ENCODE measurements around the gene COMMD4.
A peak's percentile ranks its signal among the peaks of the same experiment; 100 is the strongest.
"Not testable (repeated sequence)": the region's sequence is repeated elsewhere in the genome, so short reads cannot be mapped to it uniquely, and the experiment has no call there.

COMMD4 gene

DNA sequence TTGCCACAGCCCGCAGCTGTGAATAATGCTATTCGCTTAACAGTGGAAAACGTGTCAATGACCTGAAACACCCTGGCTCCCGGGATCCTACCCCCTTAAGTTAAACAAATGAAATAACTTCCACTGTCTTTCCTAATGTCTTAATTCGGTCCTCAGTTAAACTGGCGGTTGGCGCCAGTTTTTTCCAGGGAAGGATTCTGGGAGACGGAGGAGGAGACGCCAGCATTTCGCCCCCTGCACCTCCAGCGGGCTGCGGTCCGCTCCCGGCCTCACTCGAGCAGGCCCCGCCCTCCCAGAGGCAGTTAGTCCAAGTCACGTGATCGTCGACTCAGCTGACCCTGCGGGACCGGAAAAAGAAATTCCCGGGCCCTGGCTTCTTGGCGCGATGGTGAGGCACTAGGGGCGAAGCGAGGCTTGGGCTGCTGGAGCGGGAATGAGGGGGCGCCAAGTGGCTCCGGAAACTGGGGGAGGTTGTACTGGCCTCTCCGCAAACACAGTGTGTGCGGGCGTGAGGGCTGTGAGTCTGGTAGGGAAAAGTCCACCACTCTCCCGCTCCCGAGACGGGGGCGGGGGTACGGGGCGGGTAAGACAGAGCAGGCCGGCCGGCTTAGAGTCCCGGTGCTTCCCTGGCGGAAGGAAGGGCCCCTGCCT, at the start of gene COMMD4:
Gene COMMD4, plus strand, starts transcription at position 359 of the 651 bp plus-strand sequence. Its CDS starts 27 bp downstream, at position 386.
- peak; percentile 71 for DNase-seq (ENCODE audit: low read depth)

GRCh38 chr15:75293660-75294059, 42.2 kb upstream of the COMMD4 start:
- DNase-seq (ENCODE audit: low read depth): not testable (repeated sequence)

- DNase-seq (ENCODE audit: low read depth): not testable (repeated sequence)
Measured at GRCh38 chr15:75298541-75299310, 37.1 kb upstream of the COMMD4 start.

DNA sequence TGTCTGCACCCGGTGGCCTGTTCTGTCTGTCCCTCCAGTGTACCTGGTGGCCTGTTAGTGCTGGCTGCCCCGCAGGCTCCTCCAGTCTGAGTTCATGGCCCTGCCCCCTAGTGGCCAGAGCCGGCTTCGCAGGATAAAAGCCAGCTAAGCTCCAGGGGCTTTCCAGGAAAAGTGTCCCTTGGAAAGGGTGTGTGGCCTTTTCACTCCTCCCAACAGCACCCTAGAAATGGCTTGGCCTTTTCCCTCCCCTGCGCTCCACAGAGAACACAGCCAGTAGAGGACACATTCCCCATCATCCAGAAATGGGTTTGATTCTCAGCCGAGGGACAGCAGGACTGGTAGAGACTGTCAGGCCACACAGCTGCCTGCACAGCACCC, 36.6 kb upstream of the COMMD4 start:
- peak; percentile 49 for DNase-seq (ENCODE audit: low read depth)

DNA sequence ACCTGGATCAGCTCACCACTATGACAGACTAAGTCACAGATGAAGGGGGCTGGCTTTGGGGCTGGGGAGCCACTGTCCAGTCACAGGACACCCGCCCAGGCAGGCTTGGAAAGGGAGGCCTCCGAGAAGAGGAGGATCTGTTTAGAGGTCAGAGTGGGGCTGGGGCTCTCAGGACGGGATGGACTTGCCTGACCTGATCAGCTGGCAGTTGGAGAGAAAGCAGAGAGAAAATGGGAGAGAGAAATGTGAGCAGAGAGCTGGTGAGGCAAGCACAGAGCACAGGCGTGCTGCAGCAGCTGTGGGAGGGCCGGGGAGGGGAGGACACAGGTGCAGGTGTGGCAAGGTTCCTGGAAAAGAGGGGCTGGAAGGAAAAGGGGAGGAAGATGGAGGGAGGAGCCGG, 35.8 kb upstream of the COMMD4 start:
- DNase-seq (ENCODE audit: low read depth): not testable (repeated sequence)

DNA sequence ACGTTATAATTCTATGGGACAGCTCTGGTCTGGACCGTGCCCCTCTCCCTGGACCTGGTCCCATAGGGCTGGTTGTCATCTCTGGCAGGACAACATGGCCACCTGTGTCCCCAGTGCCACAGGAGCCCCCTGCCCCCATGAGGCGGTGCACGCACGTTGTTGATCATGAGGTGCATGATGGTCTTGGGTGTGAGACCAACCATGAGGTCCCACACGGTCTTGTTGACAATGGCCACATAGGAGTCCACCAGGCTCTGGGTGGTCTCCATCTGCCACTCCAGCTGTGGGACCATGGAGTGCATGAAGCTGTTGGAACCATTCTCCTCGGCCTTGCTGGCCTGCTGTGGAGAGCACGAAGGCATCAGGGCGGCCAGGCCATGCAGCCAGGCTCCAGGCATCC, 33.5 kb upstream of the COMMD4 start:
- no peak for DNase-seq (ENCODE audit: low read depth)

- DNase-seq (ENCODE audit: low read depth): not testable (repeated sequence)
Measured at GRCh38 chr15:75302753-75303152, 33.1 kb upstream of the COMMD4 start.

- no peak for DNase-seq (ENCODE audit: low read depth)
Measured at GRCh38 chr15:75306188-75306587, 29.7 kb upstream of the COMMD4 start.

DNA sequence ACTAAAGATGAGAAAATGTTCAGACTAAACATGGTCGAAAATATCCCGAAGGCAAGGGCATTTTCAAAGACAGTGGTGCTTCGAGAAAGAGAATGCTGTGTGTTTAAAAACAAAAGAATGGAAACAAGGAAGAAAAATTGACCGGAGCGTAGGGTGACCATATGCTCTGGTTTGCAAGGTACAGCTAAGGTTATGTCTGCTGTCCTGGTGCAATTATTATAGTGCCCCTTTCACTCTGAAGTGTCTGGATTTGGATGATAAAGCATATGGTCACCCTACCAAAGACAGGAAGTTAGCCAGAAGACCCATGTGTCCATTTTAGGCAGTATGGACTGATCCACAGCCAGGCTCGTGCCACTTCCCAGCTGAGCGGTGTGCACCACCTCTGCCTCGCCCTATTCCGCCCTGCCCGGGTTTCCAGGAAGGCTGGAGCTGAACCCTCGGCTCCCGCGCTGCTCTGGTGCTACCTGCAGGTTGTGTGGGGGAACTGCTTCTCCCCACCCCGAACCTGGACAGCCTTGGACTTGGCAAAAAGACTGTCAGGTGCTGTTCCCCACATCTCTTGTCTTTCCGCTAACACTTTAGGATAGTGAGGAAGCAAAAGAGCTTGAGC, 28.0 kb upstream of the COMMD4 start:
- no peak for DNase-seq (ENCODE audit: low read depth)

DNA sequence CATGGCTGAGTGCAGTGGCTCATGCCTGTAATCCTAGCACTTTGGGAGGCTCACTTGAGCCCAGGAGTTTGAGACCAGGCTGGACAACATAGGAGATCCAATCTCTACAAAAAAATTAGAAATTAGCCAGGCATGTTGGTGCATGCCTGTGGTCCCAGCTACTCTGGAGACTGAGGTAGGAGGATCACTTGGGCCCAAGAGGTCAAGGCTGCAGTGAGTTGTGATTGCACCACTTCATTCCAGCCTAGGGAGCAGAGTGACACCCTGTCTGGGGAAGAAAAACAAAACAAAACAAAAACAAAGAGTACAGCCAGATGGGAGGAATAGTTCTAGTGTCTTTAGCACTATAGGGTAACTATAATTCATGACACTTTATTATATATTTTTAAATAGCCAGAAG, 26.2 kb upstream of the COMMD4 start:
- no peak for DNase-seq (ENCODE audit: low read depth)

DNA sequence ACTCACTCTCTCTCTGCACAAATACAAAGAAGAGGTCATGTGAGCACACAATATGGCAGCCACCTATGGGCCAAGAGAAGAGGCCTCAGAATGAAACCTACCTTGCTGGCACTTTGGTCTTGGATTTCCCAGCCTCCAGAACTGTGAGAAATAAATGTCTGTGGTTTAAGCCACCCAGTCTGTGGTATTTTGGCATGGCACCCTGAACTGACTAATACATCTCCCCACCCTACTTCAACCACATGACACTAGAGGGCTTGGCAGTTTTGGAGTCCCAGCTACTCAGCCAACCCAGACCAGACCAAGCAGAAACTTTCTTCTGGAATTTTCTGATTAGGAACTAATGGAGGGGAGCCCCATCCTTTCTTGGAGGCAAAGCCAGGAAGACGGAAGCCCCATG, 23.3 kb upstream of the COMMD4 start:
- not testable (repeated sequence) for DNase-seq (ENCODE audit: low read depth)

- no peak for DNase-seq (ENCODE audit: low read depth)
Measured at GRCh38 chr15:75313116-75313845, 22.6 kb upstream of the COMMD4 start.

DNA sequence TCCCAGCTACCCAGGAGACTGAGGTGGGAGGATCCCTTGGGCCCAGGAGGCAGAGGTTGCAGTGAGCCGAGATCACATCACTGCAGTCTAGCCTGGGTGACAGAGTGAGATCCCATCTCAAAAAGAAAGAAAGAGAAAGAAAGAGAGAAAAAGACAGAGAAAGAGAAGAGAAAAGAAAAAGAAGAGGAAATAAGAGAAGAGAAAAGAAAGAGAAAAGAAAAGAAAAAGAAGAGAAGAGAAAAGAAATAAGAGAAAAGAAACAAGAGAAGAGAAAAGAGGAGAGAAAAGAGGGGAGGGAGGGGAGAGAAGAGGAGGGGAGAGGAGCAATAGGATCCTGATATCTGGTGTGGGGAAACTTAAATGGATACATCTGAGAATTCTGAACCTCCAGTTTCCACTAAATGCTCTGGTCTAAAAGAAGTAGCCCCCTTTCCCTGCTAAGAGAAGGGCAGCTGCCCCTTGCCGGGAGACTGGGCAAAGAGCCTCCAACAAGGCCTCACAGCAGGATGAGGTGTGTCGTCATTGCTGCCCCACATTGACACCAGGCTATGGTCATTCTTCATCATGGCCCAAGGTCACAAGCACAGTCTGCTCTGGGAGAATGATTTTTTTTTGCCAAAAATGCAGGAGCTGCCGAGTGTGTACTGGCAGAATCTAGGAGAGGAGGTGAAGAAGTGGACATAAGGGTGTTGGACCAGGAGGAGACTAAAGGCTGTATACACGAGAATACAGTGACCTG, 21.1 kb upstream of the COMMD4 start:
- DNase-seq (ENCODE audit: low read depth): no peak

- not testable (repeated sequence) for DNase-seq (ENCODE audit: low read depth)
Measured at GRCh38 chr15:75319231-75319897, 16.5 kb upstream of the COMMD4 start.

DNA sequence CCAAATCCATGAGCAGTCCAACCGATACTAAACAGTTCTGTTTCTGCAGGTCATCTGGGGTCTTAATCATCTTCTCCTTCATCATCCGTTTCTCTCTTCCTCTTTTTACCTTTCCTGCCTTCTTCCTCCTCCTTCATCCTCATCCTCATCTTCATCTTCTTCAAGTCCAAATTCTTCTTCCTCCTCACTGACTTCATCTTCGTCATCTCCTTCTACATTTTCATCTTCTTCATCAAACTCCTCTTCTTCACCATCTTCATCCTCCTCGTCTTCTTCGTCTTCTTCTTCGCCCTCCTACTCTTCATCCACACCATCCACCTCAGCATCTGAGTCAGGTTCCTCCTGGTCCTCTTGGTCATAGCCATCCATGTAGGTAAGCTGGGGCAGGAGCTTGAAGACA, 14.2 kb upstream of the COMMD4 start:
- no peak for DNase-seq (ENCODE audit: low read depth)

- DNase-seq (ENCODE audit: low read depth): no peak
Measured at GRCh38 chr15:75325922-75326321, 9.9 kb upstream of the COMMD4 start.

DNA sequence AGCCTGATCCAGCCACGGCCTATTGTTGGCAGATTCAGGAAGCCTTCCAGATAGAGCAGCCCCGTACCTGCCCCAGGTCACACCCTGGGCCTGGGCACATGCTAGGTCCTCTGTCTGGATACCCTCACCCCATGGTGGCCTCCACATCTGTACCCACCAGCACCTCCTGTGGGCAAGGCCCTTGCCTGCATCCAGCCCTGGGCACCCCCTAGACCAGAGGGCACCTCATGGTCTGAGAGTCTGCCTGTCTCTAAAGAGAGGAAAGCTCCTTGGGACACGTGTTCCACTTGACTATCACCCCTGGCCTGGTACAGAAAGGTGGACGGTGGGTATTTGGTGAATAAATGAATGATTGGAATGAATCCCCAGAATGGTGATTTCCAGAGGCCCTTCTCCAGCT, 8.9 kb upstream of the COMMD4 start:
- no peak for DNase-seq (ENCODE audit: low read depth)

- DNase-seq (ENCODE audit: low read depth): no peak
Measured at GRCh38 chr15:75327491-75327890, 8.4 kb upstream of the COMMD4 start.

GRCh38 chr15:75328493-75329314, 7.2 kb upstream of the COMMD4 start:
- DNase-seq (ENCODE audit: low read depth): no peak

- no peak for DNase-seq (ENCODE audit: low read depth)
Measured at GRCh38 chr15:75329571-75329970, 6.3 kb upstream of the COMMD4 start.

Measured in activated T-helper 9 cell treated with anti-CD3 and anti-CD28 coated beads, Interleukin-2, amount 50 U/mL, for 16 hours (primary cell).